H1 (cell line): ENCODE results near the gene RBAK. TPM values are rescaled to one million over a fixed set of nuclear protein-coding genes. Genes with fewer than 3 reads are reported as not detected.

Experiments
- CTCF ChIA-PET: fragments of 300-600 bp; sonication (Branson Sonifier 250); formaldehyde crosslinking; loops from one replicate; lab custom pipeline; 2021; ENCODE audit not compliant: partially characterized antibody; lab: Charles Lee
- POLR2A ChIA-PET: fragments of 300-600 bp; sonication (Branson Sonifier 250); formaldehyde crosslinking; loops from one replicate; lab custom pipeline; 2021; ENCODE audit warnings: inconsistent platforms; ENCODE audit not compliant: partially characterized antibody; lab: Charles Lee
- DNase-seq, 2 experiments: peaks; one replicate each; pipeline versions ENCODE4 v3.0.0 to v3.0.0-alpha.2; 2010 to 2022; ENCODE audit warnings: low spot score in 2 of 2, low read depth in 1 of 2, mixed read lengths in 1 of 2
- FAIRE-seq: peaks from 2 replicates; lab custom pipeline; 2011; peaks lifted over from hg19 to GRCh38; lab: Jason Lieb, UNC
- H2AFZ ChIP-seq: 2 replicates; pipeline ENCODE4 v1.8.1; 2012; ENCODE audit warnings: low read length, inconsistent platforms
- H2AK5ac ChIP-seq: 2 replicates; pipeline ENCODE4 v1.6.1; 2013; ENCODE audit warnings: low read depth, low read length
- H2BK120ac ChIP-seq: replicated peaks from 2 replicates; pipeline ENCODE3; 2013; ENCODE audit warnings: low read depth, low read length, inconsistent platforms
- H2BK12ac ChIP-seq: 2 replicates; pipeline ENCODE4 v1.6.1; 2013; ENCODE audit warnings: low read depth, low read length
- H2BK15ac ChIP-seq: 2 replicates; pipeline ENCODE4 v1.6.1; 2013; ENCODE audit warnings: low read length
- H2BK20ac ChIP-seq: 2 replicates; pipeline ENCODE4 v1.6.1; 2013; ENCODE audit warnings: low read length
- H2BK5ac ChIP-seq: 2 replicates; pipeline ENCODE4 v1.6.1; 2013; ENCODE audit warnings: low read depth, low read length
- H3K14ac ChIP-seq: 2 replicates; pipeline ENCODE4 v1.6.1; 2013; ENCODE audit warnings: inconsistent platforms; ENCODE audit not compliant: insufficient read length
- H3K18ac ChIP-seq: 2 replicates; pipeline ENCODE4 v1.6.1; 2013; ENCODE audit warnings: low read length; ENCODE audit errors: extremely low read depth
- H3K23ac ChIP-seq: 2 replicates; pipeline ENCODE4 v1.6.1; 2013; ENCODE audit warnings: inconsistent platforms; ENCODE audit not compliant: insufficient read length
- H3K23me2 ChIP-seq: 2 replicates; pipeline ENCODE4 v1.6.1; 2013; ENCODE audit warnings: low read depth, low read length
- H3K27ac ChIP-seq: 2 replicates; pipeline ENCODE4 v1.6.1; 2011; ENCODE audit warnings: low read depth, low read length, inconsistent platforms
- H3K27me3 ChIP-seq, 4 experiments: replicated peaks in 1 of 4; 1 replicate in 1 of 4; 2 replicates in 3 of 4; pipeline versions ENCODE4 v1.6.1 to v1.8.1; 2011 to 2013; ENCODE audit warnings: low read length in 3 of 4, mild to moderate bottlenecking in 3 of 4, inconsistent platforms in 2 of 4, mixed read lengths in 2 of 4, moderate library complexity in 1 of 4; ENCODE audit not compliant: control insufficient read depth in 3 of 4, insufficient read depth in 3 of 4; ENCODE audit errors: extremely low read depth in 1 of 4
- H3K36me3 ChIP-seq, 4 experiments: 2 replicates each; pipeline versions ENCODE4 v1.6.1 to v1.8.1; 2011 to 2013; ENCODE audit warnings: mild to moderate bottlenecking in 4 of 4, low read length in 3 of 4, moderate library complexity in 2 of 4, control low read depth in 1 of 4, inconsistent platforms in 1 of 4; ENCODE audit not compliant: insufficient read depth in 4 of 4, control insufficient read depth in 2 of 4
- H3K4ac ChIP-seq: replicated peaks from 2 replicates; pipeline ENCODE3; 2013; ENCODE audit warnings: low read length, low read depth, mixed read lengths, inconsistent platforms; ENCODE audit not compliant: insufficient read length
- H3K4me1 ChIP-seq, 4 experiments: replicated peaks in 1 of 4; 1 replicate in 1 of 4; 2 replicates in 3 of 4; pipeline versions ENCODE4 v1.6.1 to v1.8.1; 2011 to 2013; ENCODE audit warnings: low read length in 3 of 4, inconsistent platforms in 2 of 4, mixed read lengths in 1 of 4; ENCODE audit not compliant: insufficient read depth in 4 of 4, control insufficient read depth in 3 of 4
- H3K4me2 ChIP-seq, 2 experiments: 2 replicates each; pipeline versions ENCODE4 v1.6.1 to v1.8.1; 2011 to 2013; ENCODE audit warnings: low read depth in 2 of 2, low read length in 2 of 2, control low read depth in 1 of 2, inconsistent platforms in 1 of 2, mild to moderate bottlenecking in 1 of 2; ENCODE audit not compliant: insufficient read depth in 1 of 2
- H3K4me3 ChIP-seq, 4 experiments: fragments of 200-600, 300-600 bp in 1 of 4; sonication (generic), shearing (Covaris generic), sonication (Bioruptor Twin) in 1 of 4; 2 replicates each; pipeline versions ENCODE4 v1.5.1 to v1.8.1; 2011 to 2016; ENCODE audit warnings: low read length in 4 of 4, low read depth in 3 of 4, control low read depth in 2 of 4, inconsistent platforms in 2 of 4, mild to moderate bottlenecking in 2 of 4, mixed read lengths in 1 of 4, moderate library complexity in 1 of 4; ENCODE audit not compliant: insufficient read depth in 2 of 4; ENCODE audit errors: extremely low read depth in 1 of 4
- H3K56ac ChIP-seq: replicated peaks from 2 replicates; pipeline ENCODE3; 2013; ENCODE audit warnings: low read depth, mild to moderate bottlenecking, mixed read lengths, low read length, inconsistent platforms; ENCODE audit not compliant: insufficient read length
- H3K79me1 ChIP-seq: 2 replicates; pipeline ENCODE4 v1.6.1; 2013; ENCODE audit warnings: low read depth, low read length, control low read depth
- H3K79me2 ChIP-seq, 2 experiments: 2 replicates each; pipeline versions ENCODE4 v1.6.1 to v1.8.1; 2012 to 2013; ENCODE audit warnings: low read length in 2 of 2, mild to moderate bottlenecking in 2 of 2, inconsistent platforms in 1 of 2; ENCODE audit not compliant: insufficient read depth in 2 of 2, control insufficient read depth in 1 of 2
- H3K9ac ChIP-seq, 4 experiments: replicated peaks in 1 of 4; 1 replicate in 1 of 4; 2 replicates in 3 of 4; pipeline versions ENCODE4 v1.6.1 to v1.8.1; 2011 to 2013; ENCODE audit warnings: low read depth in 3 of 4, low read length in 3 of 4, control low read depth in 2 of 4, mild to moderate bottlenecking in 2 of 4, moderate library complexity in 2 of 4, inconsistent platforms in 1 of 4; ENCODE audit errors: extremely low read depth in 1 of 4
- H3K9me3 ChIP-seq, 2 experiments: 2 replicates each; pipeline versions ENCODE4 v1.6.1 to v1.8.1; 2012 to 2013; ENCODE audit warnings: mild to moderate bottlenecking in 2 of 2, moderate library complexity in 2 of 2, control low read depth in 1 of 2, inconsistent platforms in 1 of 2, low read depth in 1 of 2, low read length in 1 of 2, mixed read lengths in 1 of 2; ENCODE audit not compliant: insufficient read depth in 2 of 2
- H4K20me1 ChIP-seq, 2 experiments: replicated peaks in 1 of 2; 2 replicates each; pipeline versions ENCODE3 to v1.8.1; 2011 to 2013; ENCODE audit warnings: inconsistent platforms in 2 of 2, low read length in 2 of 2, mild to moderate bottlenecking in 1 of 2; ENCODE audit not compliant: insufficient read depth in 2 of 2, control insufficient read depth in 1 of 2
- H4K5ac ChIP-seq: 2 replicates; pipeline ENCODE4 v1.6.1; 2013; ENCODE audit warnings: low read length, low read depth, mixed read lengths, inconsistent platforms; ENCODE audit not compliant: insufficient read length
- H4K8ac ChIP-seq: 2 replicates; pipeline ENCODE4 v1.8.0; 2013; ENCODE audit warnings: mild to moderate bottlenecking, moderate library complexity, low read length, inconsistent platforms; ENCODE audit not compliant: insufficient read depth; ENCODE audit errors: extremely low read depth
- H4K91ac ChIP-seq: replicated peaks from 2 replicates; pipeline ENCODE3; 2013; ENCODE audit warnings: low read length, mixed read lengths, inconsistent platforms; ENCODE audit not compliant: insufficient read length
- CHD1 ChIP-seq: IDR thresholded peaks from 2 replicates; pipeline ENCODE4 v1.6.1; 2012; ENCODE audit warnings: low read depth, low read length, improper control_type of control experiment
- GABPA ChIP-seq: IDR thresholded peaks from 2 replicates; pipeline ENCODE4 v1.6.1; 2011; ENCODE audit warnings: mild to moderate bottlenecking, low read length, moderate library complexity, borderline replicate concordance; ENCODE audit not compliant: insufficient read depth
- HDAC6 ChIP-seq: IDR thresholded peaks from one replicate; pipeline ENCODE4 v1.7.1; 2012; ENCODE audit warnings: low read depth, mild to moderate bottlenecking, inconsistent platforms, low read length, moderate library complexity
- NANOG ChIP-seq: IDR thresholded peaks from 2 replicates; pipeline ENCODE4 v1.6.1; 2011; ENCODE audit warnings: low read length, low read depth, mild to moderate bottlenecking, inconsistent platforms; ENCODE audit not compliant: insufficient read depth, poor library complexity, severe bottlenecking
- RNF2 ChIP-seq: fragments of 200-900, 300-1000 bp; sonication (generic); IDR thresholded peaks from 2 replicates; pipeline ENCODE4 v1.7.1; 2016; ENCODE audit warnings: borderline replicate concordance, low read depth, mild to moderate bottlenecking, antibody characterized with exemption, low read length; ENCODE audit not compliant: poor library complexity, severe bottlenecking; ENCODE audit errors: missing control alignments
- WGBS, 2 experiments: shearing (Covaris generic) in 1 of 2; methylation state at CpG; one replicate each; pipeline versions ENCODE4 v1.1.6 to v1.1.7; 2013 to 2015; ENCODE audit warnings: low lambda C conversion rate in 2 of 2, mixed read lengths in 2 of 2, inconsistent platforms in 1 of 2, low coverage in 1 of 2, missing lambda C conversion rate in 1 of 2; ENCODE audit not compliant: insufficient replicate concordance in 2 of 2, insufficient coverage in 1 of 2, insufficient read length in 1 of 2; ENCODE audit errors: extremely low coverage in 1 of 2, missing lambda C conversion rate in 1 of 2; 5-methylcytosine and 5-hydroxymethylcytosine counted together
- polyA plus RNA-seq, 7 experiments: library from polyadenylated mRNA; depleted of rRNA in 3 of 7; stranded (reverse) in 5 of 7; unstranded in 2 of 7; fragments of >200 nt in 5 of 7; fragments of 200-250 nt in 2 of 7; gene quantifications; 1 replicate in 5 of 7; 2 replicates in 1 of 7; 4 replicates in 1 of 7; pipeline versions ENCODE4 v1.2.1 to v1.2.3, GENCODE V29; 2011 to 2013; ENCODE audit warnings: missing spikeins in 2 of 7, mixed read lengths in 2 of 7
- total RNA-seq: library from RNA; stranded (reverse); fragmentation: NEBNext Ultra II Directional; extraction: Animal tissue kit (Norgen Biotek cat#: 25700); gene quantifications from 2 replicates; pipeline ENCODE4 v1.2.1, GENCODE V29; 2021

Gene RBAK
- total and polyA plus RNA-seq, 2 of the 8 experiments (the other 6 are each of a cell fraction or from before 2014, with no cell fraction given), result 1.9 to 18.2 TPM

DNA sequence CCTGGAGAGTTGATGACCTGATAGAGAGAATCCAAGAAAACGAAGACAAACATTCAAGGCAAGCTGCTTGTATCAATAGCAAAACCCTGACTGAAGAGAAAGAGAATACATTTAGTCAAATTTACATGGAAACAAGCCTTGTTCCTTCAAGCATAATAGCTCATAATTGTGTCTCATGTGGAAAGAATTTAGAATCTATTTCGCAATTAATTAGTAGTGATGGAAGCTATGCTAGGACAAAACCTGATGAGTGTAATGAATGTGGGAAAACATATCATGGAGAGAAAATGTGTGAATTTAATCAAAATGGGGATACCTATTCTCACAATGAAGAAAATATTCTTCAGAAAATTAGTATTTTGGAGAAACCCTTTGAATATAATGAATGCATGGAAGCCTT, 18.0 kb downstream of the RBAK start:
- Histone ChIP-seq H3K27me3 (no peaks in the 10 kb centered on the region), H3K9ac (no peak overlapping the region), H2BK20ac (no peak overlapping the region), H2BK12ac (no peak overlapping the region), H3K79me1 (no peaks in the 10 kb centered on the region), H2AFZ (no peak overlapping the region), H3K23ac (no peak overlapping the region), H2AK5ac (no peak overlapping the region), H3K23me2 (no peaks in the 10 kb centered on the region), H3K9me3 (peaks cover 84 to 93% of the 10 kb centered on the region in 2 experiments), H3K4me1 (no peaks in the 10 kb centered on the region), H2BK15ac (no peak overlapping the region), H2BK120ac (no peak overlapping the region), H3K4me3 (peak overlapping the region in 1 of 4 experiments; percentile 45; a peak in 1 of 8 replicates), H4K8ac (no peak overlapping the region), H3K27ac (no peak overlapping the region), H4K91ac (no peak overlapping the region), H3K18ac (no peak overlapping the region), H3K4me2 (no peak overlapping the region), H3K56ac (no peak overlapping the region), H4K20me1 (no peaks in the 10 kb centered on the region), H3K14ac (no peak overlapping the region), H3K4ac (no peak overlapping the region), H3K36me3 (peaks cover 7 to 90% (median 59%) of the 10 kb centered on the region in 4 experiments), H4K5ac (no peak overlapping the region), H3K79me2 (no peaks in the 10 kb centered on the region), H2BK5ac (no peak overlapping the region)
- 95% methylated on average over 2 of the region's 2 CpGs; no CpG with 5 or more reads in 1 of the 2 experiments for WGBS, 2 experiments
- CTCF ChIA-PET, result no interaction called here
- TF ChIP-seq CHD1 (no peak), GABPA (no peak), HDAC6 (no peak), NANOG (no peak), RNF2 (no peak)
- FAIRE-seq (no peak), DNase-seq (no peak)
- POLR2A ChIA-PET, result no interaction called here
